Nephron (organoid): ENCODE measurements around the gene LINC00237.
A peak's percentile ranks its signal among the peaks of the same experiment; 100 is the strongest.

Source experiments
- H3K27ac Mint-ChIP-seq, 3 experiments: 2 replicates each; pipeline ENCODE4 v1.8.0; 2020; ENCODE audit warnings: mixed read lengths in 3 of 3, mild to moderate bottlenecking in 2 of 3, moderate library complexity in 1 of 3
- H3K27me3 Mint-ChIP-seq: 2 replicates; pipeline ENCODE4 v1.8.0; 2021; ENCODE audit warnings: low read depth, mild to moderate bottlenecking, moderate library complexity, mixed read lengths
- H3K36me3 Mint-ChIP-seq: 2 replicates; pipeline ENCODE4 v1.8.0; 2020; ENCODE audit warnings: low read depth, mixed read lengths
- H3K4me1 Mint-ChIP-seq: 2 replicates; pipeline ENCODE4 v1.8.0; 2020; ENCODE audit warnings: mixed read lengths
- H3K4me3 Mint-ChIP-seq, 3 experiments: 2 replicates each; pipeline ENCODE4 v1.8.0; 2020; ENCODE audit warnings: mild to moderate bottlenecking in 3 of 3, mixed read lengths in 3 of 3, moderate library complexity in 2 of 3
- H3K9me3 Mint-ChIP-seq: 2 replicates; pipeline ENCODE4 v1.8.0; 2020; ENCODE audit warnings: mixed read lengths
- CTCF ChIP-seq, 3 experiments: fragments of 200-600 bp; sonication (generic); IDR thresholded peaks; one replicate each; pipeline ENCODE4 v1.5.0; 2021; ENCODE audit warnings: antibody characterized with exemption in 3 of 3; ENCODE audit not compliant: unreplicated experiment in 3 of 3

The LINC00237 gene

GRCh38 chr20:21106171-21107017 lies at the start of gene LINC00237:
Gene LINC00237, minus strand, starts transcription at chr20:21106358.
- Mint-ChIP-seq H3K36me3 (no peaks in the 10 kb centered on the region), H3K27me3 (peaks cover 100% of the 10 kb centered on the region), H3K4me1 (peaks cover 7% of the 10 kb centered on the region), H3K4me3 (peak within 1 kb of the TSS in 2 of 3 experiments; percentile 51), H3K27ac (no peak within 1 kb of the TSS), H3K9me3 (peaks cover 2% of the 10 kb centered on the region)
- no peak for TF ChIP-seq CTCF (IDR thresholded peaks at IDR 0.05; ENCODE audit: unreplicated experiment in 3 of 3)

- H3K27me3 Mint-ChIP-seq = no peaks in the 10 kb centered on the region
- no peak overlapping the region for H3K4me3 Mint-ChIP-seq
- no peaks in the 10 kb centered on the region for H3K9me3 Mint-ChIP-seq
- H3K27ac Mint-ChIP-seq = no peak overlapping the region
- peaks cover 13% of the 10 kb centered on the region for H3K36me3 Mint-ChIP-seq
- H3K4me1 Mint-ChIP-seq = peaks cover 5% of the 10 kb centered on the region
- TF ChIP-seq CTCF (IDR thresholded peaks at IDR 0.05; ENCODE audit: unreplicated experiment in 3 of 3) = no peak
Measured at GRCh38 chr20:21155268-21155667, 49.1 kb upstream of the LINC00237 start.

GRCh38 chr20:21154692-21155091 lies 48.5 kb upstream of the LINC00237 start:
- Mint-ChIP-seq H3K9me3 (no peaks in the 10 kb centered on the region), H3K4me1 (peaks cover 5% of the 10 kb centered on the region), H3K4me3 (no peak overlapping the region), H3K27ac (no peak overlapping the region), H3K36me3 (peaks cover 11% of the 10 kb centered on the region), H3K27me3 (no peaks in the 10 kb centered on the region)
- TF ChIP-seq CTCF (IDR thresholded peaks at IDR 0.05; ENCODE audit: unreplicated experiment in 3 of 3) = no peak

- Mint-ChIP-seq H3K36me3 (peaks cover 16% of the 10 kb centered on the region), H3K27me3 (no peaks in the 10 kb centered on the region), H3K27ac (no peak overlapping the region), H3K4me1 (peaks cover 5% of the 10 kb centered on the region), H3K9me3 (no peaks in the 10 kb centered on the region), H3K4me3 (no peak overlapping the region)
- no peak for TF ChIP-seq CTCF (IDR thresholded peaks at IDR 0.05; ENCODE audit: unreplicated experiment in 3 of 3)
Measured at GRCh38 chr20:21151791-21152190, 45.6 kb upstream of the LINC00237 start.

GRCh38 chr20:21149344-21149743 lies 43.2 kb upstream of the LINC00237 start:
- Mint-ChIP-seq H3K4me3 (no peak overlapping the region), H3K9me3 (no peaks in the 10 kb centered on the region), H3K36me3 (peaks cover 9% of the 10 kb centered on the region), H3K4me1 (peaks cover 5% of the 10 kb centered on the region), H3K27me3 (no peaks in the 10 kb centered on the region), H3K27ac (no peak overlapping the region)
- no peak for TF ChIP-seq CTCF (IDR thresholded peaks at IDR 0.05; ENCODE audit: unreplicated experiment in 3 of 3)

- no peak for TF ChIP-seq CTCF (IDR thresholded peaks at IDR 0.05; ENCODE audit: unreplicated experiment in 3 of 3)
- Mint-ChIP-seq H3K27me3 (no peaks in the 10 kb centered on the region), H3K4me3 (no peak overlapping the region), H3K9me3 (no peaks in the 10 kb centered on the region), H3K4me1 (peaks cover 5% of the 10 kb centered on the region), H3K36me3 (peaks cover 9% of the 10 kb centered on the region), H3K27ac (no peak overlapping the region)
Measured at GRCh38 chr20:21147593-21147992, 41.4 kb upstream of the LINC00237 start.
